K562 (cell line): ENCODE results near the gene ACY1. TPM values are rescaled to one million over a fixed set of nuclear protein-coding genes. Genes with fewer than 3 reads are reported as not detected.
A peak's percentile ranks its signal among the peaks of the same experiment; 100 is the strongest.

Experiments
- ATAC-seq: fragments of 200-7000 bp; cut with Tn5 transposase; 3 replicates; pipeline ENCODE4 v1.9.1; 2020; ENCODE audit warnings: moderate library complexity
- BruUV-seq: library from RNA; stranded (reverse); fragments of 400-500 nt; replicated peaks from 2 replicates; lab custom pipeline; 2021; lab: Mats Ljungman, UMichigan
- CTCF ChIA-PET: fragments of 300-600 bp; formaldehyde crosslinking; extraction: SDS; loops from one replicate; lab custom pipeline; 2021; ENCODE audit warnings: low intra/inter-chr PET ratio; lab: Yijun Ruan, JAX
- POLR2A ChIA-PET: fragments of 300-600, 350-650 bp; sonication (Branson Sonifier 250); formaldehyde crosslinking; extraction: SDS; loops from one replicate; lab custom pipeline; 2021; ENCODE audit warnings: antibody characterized with exemption, inconsistent platforms; lab: Yijun Ruan, JAX
- DNase-seq, 4 experiments: peaks; one replicate each; pipeline versions ENCODE4 v3.0.0 to v3.0.0-alpha.2; 2011 to 2018; ENCODE audit warnings: low spot score in 3 of 4, mixed read lengths in 3 of 4; ENCODE audit errors: extremely low read depth in 1 of 4
- FAIRE-seq: peaks from 2 replicates; lab custom pipeline; 2011; peaks lifted over from hg19 to GRCh38; lab: Jason Lieb, UNC
- H2AFZ ChIP-seq: 2 replicates; pipeline ENCODE4 v1.6.0; 2011; ENCODE audit warnings: low read depth, low read length, control low read depth, inconsistent platforms
- H3K27ac ChIP-seq: fragments of 200-600 bp; 3 replicates; pipeline ENCODE4 v1.8.0; 2011; ENCODE audit warnings: low read depth, mild to moderate bottlenecking, control low read depth, inconsistent platforms, low read length, moderate library complexity, mixed read lengths; ENCODE audit errors: extremely low read depth
- H3K27me3 ChIP-seq, 2 experiments: fragments of 300-600 bp in 1 of 2; 2 replicates in 1 of 2; 3 replicates in 1 of 2; pipeline versions ENCODE4 v1.6.0 to v1.8.0; 2011; ENCODE audit warnings: inconsistent platforms in 2 of 2, low read length in 2 of 2, mild to moderate bottlenecking in 1 of 2, mixed read lengths in 1 of 2, moderate library complexity in 1 of 2; ENCODE audit not compliant: control insufficient read depth in 2 of 2, insufficient read depth in 2 of 2
- H3K36me3 ChIP-seq: fragments of 300-600 bp; 3 replicates; pipeline ENCODE4 v1.8.0; 2011; ENCODE audit warnings: mild to moderate bottlenecking, low read length, inconsistent platforms; ENCODE audit not compliant: control insufficient read depth, insufficient read depth
- H3K4me1 ChIP-seq, 2 experiments: fragments of 200-600 bp in 1 of 2; replicated peaks in 1 of 2; 2 replicates in 1 of 2; 3 replicates in 1 of 2; pipeline versions ENCODE4 v1.5.1 to v1.8.0; 2011; ENCODE audit warnings: inconsistent platforms in 2 of 2, low read length in 2 of 2, mild to moderate bottlenecking in 1 of 2, mixed read lengths in 1 of 2, moderate library complexity in 1 of 2; ENCODE audit not compliant: control insufficient read depth in 2 of 2, insufficient read depth in 2 of 2
- H3K4me2 ChIP-seq: 2 replicates; pipeline ENCODE4 v1.6.1; 2011; ENCODE audit warnings: low read length, control low read depth, inconsistent platforms, mixed read lengths; ENCODE audit not compliant: insufficient read depth
- H3K4me3 ChIP-seq: fragments of 200-600 bp; sonication (generic), shearing (Covaris generic); 2 replicates; pipeline ENCODE4 v1.5.1; 2016; ENCODE audit warnings: control low read depth, inconsistent platforms
- H3K79me2 ChIP-seq: fragments of 200-600 bp; 3 replicates; pipeline ENCODE4 v1.8.0; 2011; ENCODE audit warnings: low read length, inconsistent platforms; ENCODE audit not compliant: control insufficient read depth, insufficient read depth
- H3K9ac ChIP-seq, 2 experiments: 2 replicates each; pipeline versions ENCODE4 v1.6.0 to v1.6.1; 2011; ENCODE audit warnings: low read depth in 2 of 2, low read length in 2 of 2, control low read depth in 1 of 2, inconsistent platforms in 1 of 2, mild to moderate bottlenecking in 1 of 2, mixed read lengths in 1 of 2; ENCODE audit not compliant: insufficient read depth in 1 of 2
- H3K9me1 ChIP-seq: one replicate; pipeline ENCODE4 v1.6.0; 2011; ENCODE audit warnings: inconsistent platforms, mild to moderate bottlenecking, low read length, moderate library complexity; ENCODE audit not compliant: control insufficient read depth, insufficient read depth
- H3K9me3 ChIP-seq: replicated peaks from 2 replicates; pipeline ENCODE4 v1.5.1; 2011; ENCODE audit warnings: low read depth, low read length, inconsistent platforms; ENCODE audit not compliant: control insufficient read depth, insufficient read depth
- H4K20me1 ChIP-seq: replicated peaks from 2 replicates; pipeline ENCODE4 v1.6.1; 2011; ENCODE audit warnings: low read length, inconsistent platforms, mixed read lengths; ENCODE audit not compliant: control insufficient read depth, insufficient read depth
- CEBPG ChIP-seq, 3 experiments: fragments of 200-800 bp in 1 of 3; sonication (Bioruptor generic) in 1 of 3; sonication (generic) in 1 of 3; formaldehyde crosslinking in 1 of 3; IDR thresholded peaks in 2 of 3; conservative IDR thresholded peaks in 1 of 3; 2 replicates each; pipeline versions ENCODE4 v1.6.1 to v1.8.0; 2016 to 2022; ENCODE audit warnings: missing compliant biosample characterization in 2 of 3, missing genetic modification characterization in 2 of 3, mild to moderate bottlenecking in 1 of 3, missing genetic modification reagents in 1 of 3
- SNIP1 ChIP-seq: fragments of 450-650 bp; IDR thresholded peaks from 2 replicates; pipeline ENCODE4 v1.7.1; 2017; ENCODE audit warnings: low read depth, mild to moderate bottlenecking
- ZFX ChIP-seq: sonication (generic); formaldehyde crosslinking; IDR thresholded peaks from 2 replicates; pipeline ENCODE4 v1.8.0; 2022; ENCODE audit warnings: mild to moderate bottlenecking, missing genetic modification reagents, moderate library complexity
- ZNF24 ChIP-seq: fragments of 450-650 bp; IDR thresholded peaks from 2 replicates; pipeline ENCODE4 v1.6.1; 2016
- WGBS: fragments of 100-300 bp; shearing (Covaris generic); methylation state at CpG from one replicate; pipeline ENCODE4 v1.1.6; 2016; ENCODE audit warnings: low coverage, mixed read lengths; ENCODE audit not compliant: insufficient coverage; ENCODE audit errors: missing lambda C conversion rate; 5-methylcytosine and 5-hydroxymethylcytosine counted together
- in situ Hi-C: fragments of 300-500 bp; cut with MboI; formaldehyde crosslinking; loops from 4 replicates; pipeline ENCODE4 v1.15.0; 2018; ENCODE audit warnings: inconsistent platforms, mixed read lengths
- intact Hi-C: fragments of 100-400 bp; cut with micrococcal nuclease; formaldehyde crosslinking; loops from 2 replicates; pipeline ENCODE4 v1.14.2; 2022
- polyA plus RNA-seq, 8 experiments: library from polyadenylated mRNA; depleted of rRNA in 4 of 8; stranded (reverse) in 5 of 8; unstranded in 3 of 8; fragments of >200 nt; fragmentation: Nextera tagmentation in 2 of 8; fragmentation: Illumina TruSeq in 1 of 8; extraction: Ambion mirVana in 2 of 8; extraction: Trizol in 1 of 8; gene quantifications; 2 replicates each; pipeline versions ENCODE4 v1.2.1 to v1.2.3, GENCODE V29; 2011 to 2014; ENCODE audit warnings: inconsistent platforms in 1 of 8, missing spikeins in 1 of 8
- total RNA-seq, 7 experiments: library from RNA; depleted of rRNA in 6 of 7; stranded (reverse); fragments of >200 nt in 6 of 7; fragmentation: Illumina TruSeq in 2 of 7; extraction: Trizol in 2 of 7; gene quantifications; 2 replicates each; pipeline versions ENCODE4 v1.2.1 to v1.2.3, GENCODE V29; 2011 to 2021; ENCODE audit warnings: low replicate concordance in 1 of 7

Gene ACY1
- total and polyA plus RNA-seq, 9 of the 15 experiments (the other 6 are each of a cell fraction or from before 2014, with no cell fraction given) = 70.7 to 195 (median 123) TPM

DNA sequence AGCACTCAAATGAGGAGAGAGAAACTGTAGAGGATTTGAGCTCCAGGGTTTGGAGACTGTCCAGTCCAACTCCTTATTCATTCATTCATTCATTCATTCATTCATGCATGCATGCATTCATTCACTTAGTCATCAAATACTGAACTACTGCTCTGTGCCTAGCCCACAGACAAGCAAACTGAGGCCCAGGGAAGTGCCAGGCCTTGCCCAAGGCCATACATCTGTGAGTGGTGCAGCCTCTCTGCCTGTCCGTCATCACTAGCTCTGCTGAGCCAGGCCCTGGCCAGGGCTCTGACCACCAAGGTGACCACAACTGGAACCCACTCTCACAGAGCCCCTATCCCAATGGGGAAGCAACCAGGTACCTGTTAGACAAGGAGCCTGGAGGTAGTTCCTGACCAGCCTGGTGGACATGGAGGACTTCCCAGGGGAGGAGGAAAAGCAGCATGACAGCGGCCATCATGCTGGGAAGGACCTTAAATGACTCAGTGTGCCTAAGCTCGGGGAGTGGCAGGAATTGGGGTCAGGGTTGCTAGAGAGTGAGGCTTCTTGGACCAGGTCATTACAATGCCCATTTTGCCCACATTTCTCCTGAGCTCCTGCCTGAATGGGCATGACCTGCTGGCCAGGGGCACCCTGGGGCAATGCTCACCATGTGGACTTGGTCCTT is 39.9 kb downstream of the ACY1 start:
- Histone ChIP-seq H3K27ac (no peak overlapping the region), H2AFZ (no peak overlapping the region), H3K36me3 (no peaks in the 10 kb centered on the region), H3K4me1 (peaks cover 25 to 30% of the 10 kb centered on the region in 2 experiments), H3K9me3 (no peaks in the 10 kb centered on the region), H3K9me1 (no peaks in the 10 kb centered on the region), H4K20me1 (no peaks in the 10 kb centered on the region), H3K27me3 (no peaks in the 10 kb centered on the region), H3K4me2 (no peak overlapping the region), H3K9ac (no peak overlapping the region; a peak in 1 of 4 replicates), H3K4me3 (no peak overlapping the region), H3K79me2 (no peaks in the 10 kb centered on the region)
- ATAC-seq (no peak), DNase-seq (no peak), FAIRE-seq (no peak)
- in situ Hi-C loops = loop anchor here (25.0 kb wide), 1 partner anchor 364 kb away; no protein-coding TSS in a partner anchor
- POLR2A ChIA-PET = no interaction called here
- BruUV-seq = no TSS peak
- intact Hi-C loops = no loop called here
- CTCF ChIA-PET = no interaction called here
- WGBS = 94% methylated on average over 2 of the region's 3 CpGs
- TF ChIP-seq ZNF24 = peak; percentile 97
- TF ChIP-seq ZFX (CRISPR knock-in tag) = 0 out of 2 replicates have a peak, but pooled peaks have one; percentile 13
- no peak for TF ChIP-seq CEBPG (CRISPR knock-in tag; IDR thresholded peaks at IDR 0.05)
- no peak for TF ChIP-seq CEBPG (tag; conservative IDR thresholded peaks at IDR 0.05 in 1 of 2, IDR thresholded peaks at IDR 0.05 in 1 of 2)
- no peak for TF ChIP-seq SNIP1
